K562 (cell line): ENCODE measurements around the gene TGM1. TPM values are rescaled to one million over a fixed set of nuclear protein-coding genes. Genes with fewer than 3 reads are reported as not detected.

Source experiments
- ATF3 ChIP-seq, 2 experiments: fragments of 450-650 bp in 1 of 2; sonication (generic) in 1 of 2; formaldehyde crosslinking in 1 of 2; IDR thresholded peaks in 1 of 2; conservative IDR thresholded peaks in 1 of 2; 2 replicates each; pipeline versions ENCODE4 v1.6.1 to v1.8.1; 2016 to 2023; ENCODE audit warnings: mild to moderate bottlenecking in 2 of 2, moderate library complexity in 2 of 2, inconsistent platforms in 1 of 2, missing genetic modification reagents in 1 of 2
- DACH1 ChIP-seq: fragments of 450-650 bp; IDR thresholded peaks from 2 replicates; pipeline ENCODE4 v1.6.1; 2018; ENCODE audit not compliant: partially characterized antibody
- ELF4 ChIP-seq: fragments of 450-650 bp; formaldehyde crosslinking; IDR thresholded peaks from 2 replicates; pipeline ENCODE4 v1.4.0; 2022; ENCODE audit warnings: missing genetic modification characterization
- HDAC2 ChIP-seq: fragments of 450-650 bp; IDR thresholded peaks from 2 replicates; pipeline ENCODE4 v1.6.1; 2016; ENCODE audit warnings: mild to moderate bottlenecking
- ZBTB40 ChIP-seq, 2 experiments: fragments of 450-650 bp in 1 of 2; sonication (generic) in 1 of 2; formaldehyde crosslinking in 1 of 2; IDR thresholded peaks; 2 replicates each; pipeline versions ENCODE4 v1.7.1 to v1.9.0; 2016 to 2022; ENCODE audit warnings: inconsistent platforms in 1 of 2, mild to moderate bottlenecking in 1 of 2, missing genetic modification reagents in 1 of 2
- ZBTB5 ChIP-seq: fragments of 450-650 bp; IDR thresholded peaks from 2 replicates; pipeline ENCODE4 v1.6.1; 2017; ENCODE audit warnings: antibody characterized with exemption
- ZNF384 ChIP-seq: IDR thresholded peaks from 2 replicates; pipeline ENCODE4 v1.6.1; 2012; ENCODE audit warnings: low read depth, low read length, improper control_type of control experiment
- ZNF609 ChIP-seq: sonication (generic); formaldehyde crosslinking; IDR thresholded peaks from 2 replicates; pipeline ENCODE4 v1.8.1; 2023; ENCODE audit warnings: missing genetic modification reagents, mild to moderate bottlenecking, borderline replicate concordance
- polyA plus RNA-seq, 8 experiments: library from polyadenylated mRNA; depleted of rRNA in 4 of 8; stranded (reverse) in 5 of 8; unstranded in 3 of 8; fragments of >200 nt; fragmentation: Nextera tagmentation in 2 of 8; fragmentation: Illumina TruSeq in 1 of 8; extraction: Ambion mirVana in 2 of 8; extraction: Trizol in 1 of 8; gene quantifications; 2 replicates each; pipeline versions ENCODE4 v1.2.1 to v1.2.3, GENCODE V29; 2011 to 2014; ENCODE audit warnings: inconsistent platforms in 1 of 8, missing spikeins in 1 of 8
- total RNA-seq, 7 experiments: library from RNA; depleted of rRNA in 6 of 7; stranded (reverse); fragments of >200 nt in 6 of 7; fragmentation: Illumina TruSeq in 2 of 7; extraction: Trizol in 2 of 7; gene quantifications; 2 replicates each; pipeline versions ENCODE4 v1.2.1 to v1.2.3, GENCODE V29; 2011 to 2021; ENCODE audit warnings: low replicate concordance in 1 of 7

The TGM1 gene
- total and polyA plus RNA-seq, 9 of the 15 experiments (the other 6 are each of a cell fraction or from before 2014, with no cell fraction given): 0.13 to 4.4 (median 0.88) TPM

DNA sequence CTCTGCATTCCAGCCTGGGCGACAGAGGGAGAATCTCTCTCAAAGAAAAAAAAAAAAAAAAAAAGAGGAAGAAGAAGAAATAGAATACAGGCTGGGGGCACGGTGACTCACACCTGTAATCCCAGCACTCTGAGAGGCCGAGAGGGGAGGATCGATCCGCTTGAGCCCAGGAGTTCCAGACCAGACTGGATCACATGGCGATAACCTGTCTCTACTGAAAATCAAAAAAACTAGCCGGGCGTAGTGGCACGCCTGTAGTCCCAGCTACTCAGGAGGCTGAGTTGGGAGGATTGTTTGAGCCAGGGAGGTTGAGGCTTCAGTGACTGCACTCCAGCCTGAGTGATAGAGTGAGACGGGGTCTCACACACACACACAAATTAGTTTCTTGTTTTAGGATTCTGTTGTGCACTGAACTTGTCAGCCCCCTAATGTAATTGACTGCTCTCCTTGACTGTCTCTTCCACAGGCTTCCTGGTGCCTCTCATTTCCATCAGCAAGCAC is 19.6 kb downstream of the TGM1 start (continued):
- TF ChIP-seq ZBTB40 (IDR thresholded peaks at IDR 0.05) (no peak), ZBTB40 (CRISPR knock-in tag; IDR thresholded peaks at IDR 0.05) (no peak), ZNF384 (peak; percentile 81), ZNF609 (CRISPR knock-in tag) (no peak), ELF4 (no peak), HDAC2 (no peak), DACH1 (no peak), ATF3 (IDR thresholded peaks at IDR 0.05) (peak; percentile 67; the same call in 1 of the 2 replicates), ATF3 (CRISPR knock-in tag; conservative IDR thresholded peaks at IDR 0.05) (no peak), ZBTB5 (0 out of 2 replicates have a peak, but pooled peaks have one; percentile 27)
